ENCODE results near the gene AMY1C. TPM values are rescaled to one million over a fixed set of nuclear protein-coding genes. Genes with fewer than 3 reads are reported as not detected.
"Not testable (repeated sequence)": the region's sequence is repeated elsewhere in the genome, so short reads cannot be mapped to it uniquely, and the experiment has no call there.

AMY1C gene
- total RNA-seq: 2.5 TPM
- 15.1 TPM for polyA plus RNA-seq
- long read RNA-seq, donor 1: 0 reads
- long read RNA-seq, donor 2: 0 reads
- long read RNA-seq, donor 3: 0 reads
- long read RNA-seq, donor 4: 0 reads
- long read RNA-seq, donor 5: 0 reads
- long read RNA-seq, donor 6, partial matches to known transcripts: 0 of 1 reads
- long read RNA-seq, donor 6, other reads (novel, unspliced or antisense): 0 of 1 reads
- long read RNA-seq, donor 7: 0 reads
- long read RNA-seq, donor 8: 0 reads
- long read RNA-seq, donor 9: 0 reads
- long read RNA-seq, donor 10: 0 reads

- not testable (repeated sequence) for H3K36me3 ChIP-seq (ENCODE audit: control insufficient read depth in 2 of 2, insufficient read depth in 2 of 2, low read length in 1 of 2); DNase-seq (ENCODE audit: low read depth in 6 of 9, low spot score in 9 of 9); H3K27me3 ChIP-seq (ENCODE audit: control insufficient read depth in 2 of 2, insufficient read depth in 1 of 2, low read length in 1 of 2); H3K9me3 ChIP-seq (ENCODE audit: control insufficient read depth in 2 of 2, insufficient read depth in 1 of 2, low read length in 1 of 2); H3K27ac ChIP-seq (ENCODE audit: low read depth in 1 of 2, low read length in 1 of 2); H3K4me1 ChIP-seq (ENCODE audit: control insufficient read depth in 2 of 2, insufficient read depth in 2 of 2, low read length in 2 of 2); H3K4me3 ChIP-seq (ENCODE audit: low read length in 2 of 2)
- WGBS: no CpG with 5 or more reads among the region's 5 CpGs
Observed at GRCh38 chr1:103749598-103749997, at the start of gene AMY1C. TSS of gene AMY1C (plus strand) at chr1:103749898. CDS start at chr1:103750470, 572 bp downstream.

- not testable (repeated sequence) for H3K4me1 ChIP-seq (ENCODE audit: control insufficient read depth in 2 of 2, insufficient read depth in 2 of 2, low read length in 2 of 2); H3K27ac ChIP-seq (ENCODE audit: low read depth in 1 of 2, low read length in 1 of 2); H3K9me3 ChIP-seq (ENCODE audit: control insufficient read depth in 2 of 2, insufficient read depth in 1 of 2, low read length in 1 of 2); H3K4me3 ChIP-seq (ENCODE audit: low read length in 2 of 2); DNase-seq (ENCODE audit: low read depth in 6 of 9, low spot score in 9 of 9); H3K36me3 ChIP-seq (ENCODE audit: control insufficient read depth in 2 of 2, insufficient read depth in 2 of 2, low read length in 1 of 2); H3K27me3 ChIP-seq (ENCODE audit: control insufficient read depth in 2 of 2, insufficient read depth in 1 of 2, low read length in 1 of 2)
- no CpG with 5 or more reads among the region's 4 CpGs for WGBS
Observed at GRCh38 chr1:103700669-103701068, 49.0 kb upstream of the AMY1C start.

- not testable (repeated sequence) for H3K27ac ChIP-seq (ENCODE audit: low read depth in 1 of 2, low read length in 1 of 2); H3K36me3 ChIP-seq (ENCODE audit: control insufficient read depth in 2 of 2, insufficient read depth in 2 of 2, low read length in 1 of 2); DNase-seq (ENCODE audit: low read depth in 6 of 9, low spot score in 9 of 9); H3K4me1 ChIP-seq (ENCODE audit: control insufficient read depth in 2 of 2, insufficient read depth in 2 of 2, low read length in 2 of 2); H3K27me3 ChIP-seq (ENCODE audit: control insufficient read depth in 2 of 2, insufficient read depth in 1 of 2, low read length in 1 of 2); H3K9me3 ChIP-seq (ENCODE audit: control insufficient read depth in 2 of 2, insufficient read depth in 1 of 2, low read length in 1 of 2); H3K4me3 ChIP-seq (ENCODE audit: low read length in 2 of 2)
- WGBS: no CpG with 5 or more reads among the region's 4 CpGs
Observed at GRCh38 chr1:103701256-103701655, 48.4 kb upstream of the AMY1C start.

- not testable (repeated sequence) for H3K9me3 ChIP-seq (ENCODE audit: control insufficient read depth in 2 of 2, insufficient read depth in 1 of 2, low read length in 1 of 2); H3K27ac ChIP-seq (ENCODE audit: low read depth in 1 of 2, low read length in 1 of 2); H3K4me1 ChIP-seq (ENCODE audit: control insufficient read depth in 2 of 2, insufficient read depth in 2 of 2, low read length in 2 of 2); H3K4me3 ChIP-seq (ENCODE audit: low read length in 2 of 2); H3K27me3 ChIP-seq (ENCODE audit: control insufficient read depth in 2 of 2, insufficient read depth in 1 of 2, low read length in 1 of 2); DNase-seq (ENCODE audit: low read depth in 6 of 9, low spot score in 9 of 9); H3K36me3 ChIP-seq (ENCODE audit: control insufficient read depth in 2 of 2, insufficient read depth in 2 of 2, low read length in 1 of 2)
- WGBS: no CpG with 5 or more reads among the region's 3 CpGs
Observed at GRCh38 chr1:103707670-103708069, 42.0 kb upstream of the AMY1C start.

GRCh38 chr1:103710381-103710780 is 39.3 kb upstream of the AMY1C start:
- not testable (repeated sequence) for H3K4me3 ChIP-seq (ENCODE audit: low read length in 2 of 2); DNase-seq (ENCODE audit: low read depth in 6 of 9, low spot score in 9 of 9); H3K9me3 ChIP-seq (ENCODE audit: control insufficient read depth in 2 of 2, insufficient read depth in 1 of 2, low read length in 1 of 2); H3K36me3 ChIP-seq (ENCODE audit: control insufficient read depth in 2 of 2, insufficient read depth in 2 of 2, low read length in 1 of 2); H3K27me3 ChIP-seq (ENCODE audit: control insufficient read depth in 2 of 2, insufficient read depth in 1 of 2, low read length in 1 of 2); H3K4me1 ChIP-seq (ENCODE audit: control insufficient read depth in 2 of 2, insufficient read depth in 2 of 2, low read length in 2 of 2); H3K27ac ChIP-seq (ENCODE audit: low read depth in 1 of 2, low read length in 1 of 2)
- WGBS: no CpG with 5 or more reads among the region's 3 CpGs

- not testable (repeated sequence) for H3K4me1 ChIP-seq (ENCODE audit: control insufficient read depth in 2 of 2, insufficient read depth in 2 of 2, low read length in 2 of 2); H3K4me3 ChIP-seq (ENCODE audit: low read length in 2 of 2); H3K27me3 ChIP-seq (ENCODE audit: control insufficient read depth in 2 of 2, insufficient read depth in 1 of 2, low read length in 1 of 2); H3K36me3 ChIP-seq (ENCODE audit: control insufficient read depth in 2 of 2, insufficient read depth in 2 of 2, low read length in 1 of 2); DNase-seq (ENCODE audit: low read depth in 6 of 9, low spot score in 9 of 9); H3K27ac ChIP-seq (ENCODE audit: low read depth in 1 of 2, low read length in 1 of 2); H3K9me3 ChIP-seq (ENCODE audit: control insufficient read depth in 2 of 2, insufficient read depth in 1 of 2, low read length in 1 of 2)
- 77% methylated on average over 5 of the region's 6 CpGs for WGBS
Observed at GRCh38 chr1:103717404-103717803, 32.3 kb upstream of the AMY1C start.

- H3K4me1 ChIP-seq (ENCODE audit: control insufficient read depth in 2 of 2, insufficient read depth in 2 of 2, low read length in 2 of 2); H3K36me3 ChIP-seq (ENCODE audit: control insufficient read depth in 2 of 2, insufficient read depth in 2 of 2, low read length in 1 of 2); H3K9me3 ChIP-seq (ENCODE audit: control insufficient read depth in 2 of 2, insufficient read depth in 1 of 2, low read length in 1 of 2); H3K27me3 ChIP-seq (ENCODE audit: control insufficient read depth in 2 of 2, insufficient read depth in 1 of 2, low read length in 1 of 2); DNase-seq (ENCODE audit: low read depth in 6 of 9, low spot score in 9 of 9); H3K27ac ChIP-seq (ENCODE audit: low read depth in 1 of 2, low read length in 1 of 2); H3K4me3 ChIP-seq (ENCODE audit: low read length in 2 of 2): not testable (repeated sequence)
- no CpG with 5 or more reads among the region's 2 CpGs for WGBS
Observed at GRCh38 chr1:103721473-103721872, 28.2 kb upstream of the AMY1C start.

GRCh38 chr1:103735334-103735733 is 14.4 kb upstream of the AMY1C start:
- not testable (repeated sequence) for H3K4me1 ChIP-seq (ENCODE audit: control insufficient read depth in 2 of 2, insufficient read depth in 2 of 2, low read length in 2 of 2); DNase-seq (ENCODE audit: low read depth in 6 of 9, low spot score in 9 of 9); H3K27me3 ChIP-seq (ENCODE audit: control insufficient read depth in 2 of 2, insufficient read depth in 1 of 2, low read length in 1 of 2); H3K36me3 ChIP-seq (ENCODE audit: control insufficient read depth in 2 of 2, insufficient read depth in 2 of 2, low read length in 1 of 2); H3K9me3 ChIP-seq (ENCODE audit: control insufficient read depth in 2 of 2, insufficient read depth in 1 of 2, low read length in 1 of 2); H3K4me3 ChIP-seq (ENCODE audit: low read length in 2 of 2); H3K27ac ChIP-seq (ENCODE audit: low read depth in 1 of 2, low read length in 1 of 2)
- no CpG with 5 or more reads among the region's 3 CpGs for WGBS

GRCh38 chr1:103738031-103738430 is 11.7 kb upstream of the AMY1C start:
- not testable (repeated sequence) for H3K27ac ChIP-seq (ENCODE audit: low read depth in 1 of 2, low read length in 1 of 2); DNase-seq (ENCODE audit: low read depth in 6 of 9, low spot score in 9 of 9); H3K27me3 ChIP-seq (ENCODE audit: control insufficient read depth in 2 of 2, insufficient read depth in 1 of 2, low read length in 1 of 2); H3K36me3 ChIP-seq (ENCODE audit: control insufficient read depth in 2 of 2, insufficient read depth in 2 of 2, low read length in 1 of 2); H3K9me3 ChIP-seq (ENCODE audit: control insufficient read depth in 2 of 2, insufficient read depth in 1 of 2, low read length in 1 of 2); H3K4me1 ChIP-seq (ENCODE audit: control insufficient read depth in 2 of 2, insufficient read depth in 2 of 2, low read length in 2 of 2); H3K4me3 ChIP-seq (ENCODE audit: low read length in 2 of 2)
- no CpG with 5 or more reads among the region's 3 CpGs for WGBS

- not testable (repeated sequence) for H3K27ac ChIP-seq (ENCODE audit: low read depth in 1 of 2, low read length in 1 of 2); H3K4me1 ChIP-seq (ENCODE audit: control insufficient read depth in 2 of 2, insufficient read depth in 2 of 2, low read length in 2 of 2); DNase-seq (ENCODE audit: low read depth in 6 of 9, low spot score in 9 of 9); H3K4me3 ChIP-seq (ENCODE audit: low read length in 2 of 2); H3K27me3 ChIP-seq (ENCODE audit: control insufficient read depth in 2 of 2, insufficient read depth in 1 of 2, low read length in 1 of 2); H3K9me3 ChIP-seq (ENCODE audit: control insufficient read depth in 2 of 2, insufficient read depth in 1 of 2, low read length in 1 of 2); H3K36me3 ChIP-seq (ENCODE audit: control insufficient read depth in 2 of 2, insufficient read depth in 2 of 2, low read length in 1 of 2)
- WGBS: no CpG with 5 or more reads among the region's 4 CpGs
Observed at GRCh38 chr1:103744449-103744848, 5.2 kb upstream of the AMY1C start.
